Astrocyte (in vitro differentiated cells and primary cell): Measurements from ENCODE around the gene MYPOP.

Experiments used
- CTCF ChIP-seq: IDR thresholded peaks from 2 replicates; pipeline ENCODE4 v1.5.1; 2011; ENCODE audit warnings: low read depth, mild to moderate bottlenecking, inconsistent platforms, low read length, moderate library complexity; ENCODE audit not compliant: insufficient read depth
- EZH2 ChIP-seq: IDR thresholded peaks from 2 replicates; pipeline ENCODE4 v1.6.1; 2012; ENCODE audit warnings: mild to moderate bottlenecking, low read length, inconsistent platforms; ENCODE audit not compliant: insufficient read depth

- TF ChIP-seq CTCF (no peak), EZH2 (no peak)
These were observed 2.4 kb downstream of the MYPOP start for GRCh38 chr19:45899919-45900589.
